HG02938 (cell line): ENCODE measurements around the gene S100A14.
"Not testable (repeated sequence)": the region's sequence is repeated elsewhere in the genome, so short reads cannot be mapped to it uniquely, and the experiment has no call there.

Experiments used
- ATAC-seq: cut with Tn5 transposase; IDR thresholded peaks from one replicate; pipeline ENCODE4 v1.9.1; 2021; ENCODE audit warnings: mild to moderate bottlenecking, moderate library complexity; ENCODE audit not compliant: unreplicated experiment

Gene S100A14

DNA sequence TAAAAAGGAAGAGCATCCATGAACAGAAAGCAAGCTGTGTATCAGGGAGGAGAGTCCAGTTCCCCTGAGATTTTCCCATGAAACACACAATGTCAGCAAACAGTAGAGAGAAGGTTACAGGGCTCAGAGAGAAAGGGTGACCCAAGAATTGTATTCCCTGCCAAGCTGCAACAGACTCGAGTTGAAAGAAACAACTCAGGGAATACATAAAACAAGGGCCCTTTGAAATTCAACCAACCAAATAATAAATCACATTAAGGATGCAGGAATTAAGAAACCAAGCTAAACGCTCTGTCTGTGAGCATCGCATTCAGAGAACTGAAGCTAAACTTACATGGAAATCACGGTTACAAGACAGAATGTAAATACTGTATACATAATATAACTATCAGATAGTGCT is 23.4 kb downstream of the S100A14 start:
- ATAC-seq: no peak

DNA sequence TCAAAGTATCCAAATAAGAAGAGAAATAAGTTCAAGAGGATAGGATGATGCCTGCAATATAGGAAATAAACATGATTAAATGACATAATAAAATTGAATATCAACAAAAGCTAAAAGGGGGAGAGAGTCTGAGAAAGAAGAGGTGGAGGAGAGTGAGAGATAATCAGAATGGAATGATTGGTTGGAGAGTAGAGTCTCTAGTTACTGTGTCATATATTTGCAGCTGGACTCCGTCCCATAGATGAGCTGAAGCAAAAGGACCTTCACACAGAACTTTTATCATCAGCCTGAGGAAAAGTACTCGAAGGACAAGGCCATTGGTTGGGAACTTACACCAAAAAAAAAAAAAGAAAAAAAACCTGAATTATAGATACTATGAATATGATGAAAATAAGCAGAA is 27.6 kb downstream of the S100A14 start:
- ATAC-seq: no peak

DNA sequence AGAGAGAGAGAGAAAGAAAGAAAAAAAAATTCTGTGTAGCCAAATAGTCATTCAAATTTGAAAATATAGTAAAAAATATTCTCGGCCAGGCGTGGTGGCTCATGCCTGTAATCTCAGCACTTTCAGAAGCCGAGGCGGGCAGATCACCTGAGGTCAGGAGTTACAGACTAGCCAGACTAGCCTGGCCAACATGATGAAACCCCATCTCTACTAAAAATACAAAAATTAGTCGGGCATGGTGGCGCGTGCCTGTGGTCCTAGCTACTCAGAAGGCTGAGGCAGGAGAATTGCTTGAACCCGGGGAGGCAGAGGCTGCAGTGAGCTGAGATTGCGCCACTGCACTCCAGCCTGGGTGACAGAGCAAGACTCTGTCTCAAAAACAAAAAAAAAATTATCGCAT is 28.1 kb downstream of the S100A14 start:
- ATAC-seq: not testable (repeated sequence)

DNA sequence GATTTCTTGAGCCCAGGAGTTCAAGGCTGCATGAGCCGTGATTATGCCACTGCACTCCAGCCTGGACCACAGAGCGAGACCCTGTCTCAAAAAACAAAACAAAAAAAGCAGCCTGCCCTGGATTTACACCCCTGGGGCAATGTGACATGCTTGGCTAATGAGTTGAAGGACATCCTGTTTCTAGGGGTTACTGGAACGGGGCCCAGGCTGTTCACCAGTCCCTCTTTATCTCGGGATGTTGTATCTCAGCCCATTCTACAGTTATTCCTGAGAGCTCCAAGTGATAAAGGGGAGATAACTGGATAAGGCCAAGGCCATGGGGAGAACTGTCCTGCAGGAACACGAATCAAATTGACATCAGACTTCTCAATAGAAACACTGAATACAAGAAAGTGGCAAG is 28.8 kb downstream of the S100A14 start:
- no peak for ATAC-seq

DNA sequence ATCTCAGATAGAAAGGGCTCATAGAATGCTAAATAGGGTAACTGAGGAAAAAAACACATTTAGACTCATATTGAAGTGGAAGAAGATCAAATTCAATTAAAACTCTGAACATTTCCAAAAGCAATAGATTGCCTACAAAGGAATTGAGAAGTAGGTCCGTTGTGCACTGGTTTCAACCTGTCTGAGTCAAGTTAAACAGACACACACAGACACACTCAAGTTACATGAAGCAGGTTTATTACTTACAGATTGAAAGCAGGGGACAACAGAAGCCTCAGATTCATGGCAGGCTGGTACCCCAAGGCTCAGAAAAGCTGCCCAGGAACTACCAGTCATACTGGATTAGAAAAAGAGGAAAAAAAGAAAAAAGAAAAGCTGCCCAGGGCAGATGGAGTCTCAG is 29.8 kb downstream of the S100A14 start:
- ATAC-seq: no peak

DNA sequence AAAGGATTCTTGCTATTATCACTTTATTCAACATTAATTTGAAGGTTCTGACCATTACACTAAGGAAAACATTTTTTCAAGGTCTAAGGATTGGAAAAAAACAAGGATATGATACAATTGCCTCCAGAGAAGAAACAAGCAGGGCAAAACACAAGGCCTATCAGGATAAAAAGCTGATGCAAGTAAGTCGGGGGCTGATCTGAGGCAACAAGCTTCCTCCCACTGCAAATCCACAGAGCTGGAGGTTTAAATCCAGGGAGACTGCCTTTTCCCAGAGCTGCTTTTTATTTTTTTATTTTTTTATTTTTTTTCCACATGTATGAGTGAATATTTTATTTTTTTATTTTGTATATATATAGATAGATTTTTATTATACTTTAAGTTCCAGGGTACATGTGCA is 31.1 kb downstream of the S100A14 start:
- ATAC-seq: no peak

DNA sequence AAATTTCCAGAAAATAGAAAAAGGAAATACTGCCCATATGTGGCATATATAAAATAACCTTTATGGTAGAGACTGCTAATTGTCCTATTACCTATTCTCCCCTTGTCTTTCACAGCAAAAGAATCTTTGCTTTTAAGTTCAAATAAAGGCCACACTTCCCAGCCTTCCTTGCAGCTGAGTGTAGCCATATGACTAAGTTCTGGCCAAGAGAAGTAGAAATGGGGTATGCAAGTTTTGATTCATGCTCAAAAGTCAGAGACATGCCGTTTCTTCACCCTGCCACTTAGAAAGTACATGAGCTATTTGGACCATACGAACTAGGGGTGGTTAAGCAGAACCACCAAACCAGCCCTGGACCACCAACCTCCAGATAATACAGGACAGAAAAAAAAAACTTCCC is 32.1 kb downstream of the S100A14 start:
- no peak for ATAC-seq

DNA sequence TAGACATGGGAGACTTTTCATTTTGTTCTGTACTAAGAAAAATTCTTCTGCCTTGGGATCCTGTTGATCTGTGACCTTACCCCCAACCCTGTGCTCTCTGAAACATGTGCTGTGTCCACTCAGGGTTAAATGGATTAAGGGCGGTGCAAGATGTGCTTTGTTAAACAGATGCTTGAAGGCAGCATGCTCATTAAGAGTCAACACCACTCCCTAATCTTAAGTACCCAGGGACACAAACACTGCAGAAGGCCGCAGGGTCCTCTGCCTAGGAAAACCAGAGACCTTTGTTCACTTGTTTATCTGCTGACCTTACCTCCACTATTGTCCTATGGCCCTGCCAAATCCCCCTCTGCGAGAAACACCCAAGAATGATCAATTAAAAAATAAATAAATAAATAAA is 32.6 kb downstream of the S100A14 start:
- not testable (repeated sequence) for ATAC-seq

DNA sequence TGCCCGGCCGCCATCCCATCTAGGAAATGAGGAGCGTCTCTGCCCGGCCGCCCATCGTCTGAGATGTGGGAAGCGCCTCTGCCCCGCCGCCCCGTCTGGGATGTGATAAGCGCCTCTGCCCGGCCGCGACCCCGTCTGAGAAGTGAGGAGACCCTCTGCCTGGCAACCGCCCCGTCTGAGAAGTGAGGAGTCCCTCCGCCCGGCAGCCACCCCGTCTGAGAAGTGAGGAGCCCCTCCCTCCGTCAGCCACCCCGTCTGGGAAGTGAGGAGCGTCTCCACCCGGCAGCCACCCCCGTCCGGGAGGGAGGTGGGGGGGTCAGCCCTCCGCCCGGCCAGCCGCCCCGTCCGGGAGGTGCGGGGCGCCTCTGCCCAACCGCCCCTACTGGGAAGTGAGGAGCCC is 33.3 kb downstream of the S100A14 start:
- not testable (repeated sequence) for ATAC-seq

DNA sequence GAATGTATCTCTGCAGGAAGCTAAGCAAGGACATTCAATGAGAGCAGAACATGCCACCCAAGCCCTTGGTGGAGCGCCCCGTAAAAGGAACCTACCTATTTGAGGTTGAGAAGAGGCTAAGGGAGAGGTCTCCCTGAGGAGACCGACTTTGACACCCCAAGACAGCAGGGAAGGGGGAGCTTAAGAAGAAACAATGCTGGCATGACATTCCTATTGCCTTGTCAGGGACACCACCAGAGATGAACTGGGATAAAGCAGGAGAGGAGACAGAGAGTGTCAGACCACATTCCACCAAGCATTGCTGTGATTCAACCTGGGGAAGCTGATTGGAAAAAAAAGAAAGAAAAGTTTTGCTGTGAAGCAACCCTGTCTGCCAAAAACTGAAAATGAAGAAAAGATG is 37.2 kb downstream of the S100A14 start:
- ATAC-seq: no peak

DNA sequence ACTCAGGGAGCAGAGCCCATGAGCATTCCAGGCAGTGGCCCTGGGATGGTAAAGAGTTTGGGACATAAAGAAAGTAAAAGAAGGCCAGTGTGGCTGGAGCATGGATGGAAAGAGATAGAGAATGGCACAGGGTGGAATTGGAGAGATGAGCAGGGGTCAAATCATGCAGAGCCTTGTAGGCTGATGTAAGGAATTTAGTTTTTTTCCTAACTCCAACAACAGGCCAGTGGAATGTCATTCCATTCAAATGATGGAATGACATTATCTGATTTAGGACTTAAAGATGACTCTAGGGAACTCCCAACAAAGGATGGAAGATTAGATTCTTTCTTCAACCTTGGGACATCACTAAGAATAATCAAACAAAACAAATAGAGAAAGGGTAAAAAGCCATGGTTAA is 37.6 kb downstream of the S100A14 start:
- no peak for ATAC-seq

DNA sequence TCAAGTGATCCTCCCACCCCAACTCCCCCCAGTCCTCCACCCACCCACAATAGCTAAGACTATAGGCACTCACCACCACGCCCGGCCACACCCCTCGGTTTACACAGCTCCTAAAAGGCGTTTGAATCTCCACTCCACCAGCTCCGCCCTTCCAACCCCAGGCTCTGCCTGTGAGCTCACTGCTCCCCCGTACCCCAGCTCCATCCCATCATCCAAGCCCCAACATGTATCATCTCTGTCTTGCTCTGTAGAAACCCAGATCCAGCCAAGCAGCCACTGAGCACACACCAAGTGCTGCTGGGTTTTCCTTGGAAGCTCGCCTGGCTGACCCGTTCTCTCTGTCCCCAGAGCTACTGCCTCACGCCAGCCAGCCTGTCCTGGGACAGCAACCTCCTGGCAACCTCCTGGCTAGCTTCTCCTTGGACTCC is 38.5 kb downstream of the S100A14 start:
- ATAC-seq: no peak

DNA sequence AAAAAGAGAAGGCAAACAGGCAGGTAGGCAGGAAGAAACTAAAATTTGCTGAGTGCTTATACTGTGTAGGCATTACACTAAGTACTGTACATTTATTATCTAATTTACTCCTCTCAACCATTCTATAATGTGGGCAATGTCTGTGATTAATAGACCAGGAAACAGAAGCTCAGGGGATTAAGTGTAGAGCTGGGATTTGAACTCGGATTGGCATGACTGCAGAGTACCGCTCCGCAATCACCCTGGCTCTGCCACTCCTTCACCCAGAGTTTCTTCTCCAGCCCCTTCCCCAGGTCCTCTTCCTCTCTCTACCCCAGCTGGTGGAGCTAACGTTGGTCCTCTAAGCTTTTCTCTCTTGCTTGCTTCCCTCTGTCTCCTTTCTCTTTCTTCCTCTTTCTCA is 39.0 kb downstream of the S100A14 start:
- no peak for ATAC-seq

DNA sequence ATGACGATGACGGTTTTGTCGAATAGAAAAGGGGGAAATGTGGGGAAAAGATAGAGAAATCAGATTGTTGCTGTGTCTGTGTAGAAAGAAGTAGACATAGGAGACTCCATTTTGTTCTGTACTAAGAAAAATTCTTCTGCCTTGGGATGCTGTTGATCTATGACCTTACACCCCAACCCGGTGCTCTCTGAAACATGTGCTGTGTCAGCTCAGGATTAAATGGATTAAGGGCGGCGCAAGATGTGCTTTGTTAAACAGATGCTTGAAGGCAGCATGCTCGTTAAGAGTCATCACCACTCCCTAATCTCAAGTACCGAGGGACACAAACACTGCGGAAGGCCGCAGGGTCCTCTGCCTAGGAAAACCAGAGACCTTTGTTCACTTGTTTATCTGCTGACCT is 40.6 kb downstream of the S100A14 start:
- not testable (repeated sequence) for ATAC-seq

DNA sequence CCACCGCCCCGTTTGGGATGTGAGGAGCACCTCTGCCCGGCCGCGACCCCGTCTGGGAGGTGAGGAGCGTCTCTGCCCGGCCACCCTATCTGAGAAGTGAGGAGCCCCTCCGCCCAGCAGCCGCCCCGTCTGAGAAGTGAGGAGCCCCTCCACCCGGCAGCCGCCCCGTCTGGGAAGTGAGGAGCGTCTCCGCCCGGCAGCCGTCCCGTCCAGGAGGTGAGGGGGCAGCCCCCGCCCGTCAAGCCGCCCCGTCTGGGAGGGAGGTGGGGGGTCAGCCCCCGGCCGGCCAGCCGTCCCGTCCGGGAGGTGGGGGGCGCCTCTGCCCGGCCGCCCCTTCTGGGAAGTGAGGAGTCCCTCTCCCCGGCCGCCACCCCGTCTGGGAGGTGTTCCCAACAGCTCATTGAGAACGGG is 41.0 kb downstream of the S100A14 start:
- not testable (repeated sequence) for ATAC-seq

DNA sequence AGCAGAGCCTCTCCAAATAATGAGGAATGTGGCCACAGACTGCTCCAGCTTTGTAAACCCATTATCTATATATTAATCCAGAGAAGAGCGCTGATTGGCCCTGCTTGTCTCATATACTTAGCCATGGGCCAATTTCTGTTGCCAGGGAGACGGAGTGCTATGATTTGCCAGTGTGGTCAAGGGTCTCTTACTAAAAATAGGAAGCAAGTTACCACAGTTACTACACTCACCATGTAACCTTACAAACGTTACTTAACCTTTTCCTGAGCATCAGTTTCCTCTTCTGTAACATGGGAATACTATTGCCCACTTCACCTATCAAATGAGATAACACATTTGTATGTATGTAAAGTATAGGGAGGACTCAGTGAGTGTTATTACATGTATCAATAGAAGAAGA is 42.8 kb downstream of the S100A14 start:
- ATAC-seq: no peak

DNA sequence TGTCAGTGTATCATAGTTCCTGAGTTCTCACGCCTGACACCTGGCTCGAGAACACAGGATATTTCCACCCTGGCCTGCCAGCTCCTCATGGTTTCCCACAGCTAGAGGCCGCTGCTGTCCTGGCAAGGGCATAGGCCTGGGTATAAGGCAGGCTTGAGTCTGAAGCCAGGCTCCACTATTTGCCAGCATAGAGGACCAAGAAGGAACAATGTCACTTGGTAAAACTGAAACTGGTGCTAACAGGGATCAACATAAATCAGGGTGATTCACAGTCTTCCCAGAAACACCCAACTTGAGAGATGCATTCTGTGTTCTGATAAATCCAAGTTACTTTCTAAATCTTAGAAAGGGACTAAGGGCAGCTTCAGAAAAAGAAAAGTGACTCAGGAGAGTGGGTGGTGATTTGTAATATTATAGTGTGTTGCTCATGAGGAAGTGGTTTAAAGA is 43.5 kb downstream of the S100A14 start:
- no peak for ATAC-seq

DNA sequence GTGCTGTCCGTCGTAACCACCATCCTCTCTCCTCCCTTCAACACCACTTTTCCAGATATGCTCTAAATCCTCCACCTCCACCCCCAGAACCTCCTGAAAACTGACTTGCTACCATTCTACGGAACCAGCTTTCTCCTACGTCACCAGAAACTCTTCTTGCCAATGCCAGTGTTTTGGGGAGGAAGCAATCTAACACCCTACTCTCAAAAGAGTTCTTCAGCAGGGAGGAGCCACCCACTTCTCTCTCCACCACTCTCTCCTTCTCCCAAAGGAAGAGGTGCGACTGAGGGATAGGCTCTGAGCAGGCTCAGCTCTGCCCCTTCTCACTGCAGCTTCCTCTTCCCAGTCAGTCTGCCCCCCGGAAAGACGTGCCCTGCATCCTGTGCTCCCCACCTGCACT is 44.4 kb downstream of the S100A14 start:
- no peak for ATAC-seq

DNA sequence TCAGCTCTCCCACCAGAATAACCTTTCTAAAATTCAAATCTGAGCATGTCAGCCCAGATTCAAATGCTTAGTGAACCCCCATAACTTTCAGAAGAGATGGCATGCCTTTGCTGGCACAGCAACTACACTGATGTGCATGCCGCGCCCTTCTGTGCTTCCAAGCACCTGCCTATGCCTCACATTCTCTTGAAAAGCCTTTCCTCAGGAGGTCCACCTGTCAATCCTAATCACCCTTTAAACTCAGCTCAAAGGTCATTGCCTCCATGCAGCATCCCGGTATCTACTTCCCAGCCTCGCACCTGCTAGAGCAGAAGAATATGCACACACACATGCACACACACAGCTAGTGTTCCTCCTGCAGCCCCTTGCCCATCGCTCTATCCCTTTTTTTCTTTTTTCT is 45.3 kb downstream of the S100A14 start:
- no peak for ATAC-seq

DNA sequence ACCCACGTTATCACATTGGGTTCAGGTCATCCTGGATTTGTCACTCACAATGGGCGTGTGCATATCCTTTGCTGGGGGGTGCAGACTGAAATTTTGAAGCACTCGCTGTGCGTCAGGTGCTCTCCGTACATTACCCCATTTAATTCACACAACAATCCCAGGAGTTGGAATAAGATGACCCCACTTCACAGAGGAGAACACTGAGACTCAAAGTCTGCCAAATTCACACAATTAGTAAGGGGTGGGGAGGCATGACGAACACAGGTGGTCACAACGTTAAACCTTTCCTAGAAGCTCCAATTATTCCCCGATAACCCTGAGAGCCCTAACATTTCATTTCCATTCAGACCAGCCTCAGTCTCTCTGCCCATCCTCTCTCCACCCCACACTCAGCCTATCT is 46.7 kb downstream of the S100A14 start:
- ATAC-seq: no peak

DNA sequence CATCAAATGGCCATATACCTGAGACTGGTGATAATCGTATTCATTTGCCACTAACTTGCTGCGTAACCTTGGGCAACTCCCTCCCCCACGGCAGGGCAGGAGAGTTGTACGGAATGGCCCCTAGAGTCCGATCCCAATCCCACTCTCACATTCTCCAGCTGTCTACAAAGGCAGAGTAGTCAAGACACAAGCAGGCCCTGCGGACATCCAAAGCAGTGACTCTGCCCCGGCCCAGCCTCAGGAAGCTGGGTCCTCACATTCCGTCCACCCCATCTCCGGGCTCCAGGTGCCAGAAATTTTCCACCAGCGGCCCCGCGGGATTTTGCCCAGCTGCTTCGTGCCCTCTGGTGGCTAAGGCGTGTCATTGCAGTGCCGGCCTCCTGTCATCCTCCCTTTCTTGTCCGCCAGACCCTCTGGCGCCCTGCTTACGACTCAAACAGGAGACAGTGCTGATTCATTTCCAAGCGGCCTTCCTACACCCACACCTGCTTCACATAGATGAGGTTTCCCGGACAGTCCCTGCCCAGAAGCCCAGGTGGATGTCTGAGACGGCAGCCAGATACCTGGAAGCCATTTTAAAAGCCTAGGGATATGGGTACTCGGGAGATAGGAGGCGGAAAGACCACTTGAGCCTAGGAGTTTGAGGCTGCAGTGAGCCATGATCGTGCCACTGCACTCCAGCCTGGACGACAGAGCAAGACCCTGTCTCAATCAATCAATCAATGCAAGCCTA is 47.6 kb downstream of the S100A14 start:
- ATAC-seq: no peak

DNA sequence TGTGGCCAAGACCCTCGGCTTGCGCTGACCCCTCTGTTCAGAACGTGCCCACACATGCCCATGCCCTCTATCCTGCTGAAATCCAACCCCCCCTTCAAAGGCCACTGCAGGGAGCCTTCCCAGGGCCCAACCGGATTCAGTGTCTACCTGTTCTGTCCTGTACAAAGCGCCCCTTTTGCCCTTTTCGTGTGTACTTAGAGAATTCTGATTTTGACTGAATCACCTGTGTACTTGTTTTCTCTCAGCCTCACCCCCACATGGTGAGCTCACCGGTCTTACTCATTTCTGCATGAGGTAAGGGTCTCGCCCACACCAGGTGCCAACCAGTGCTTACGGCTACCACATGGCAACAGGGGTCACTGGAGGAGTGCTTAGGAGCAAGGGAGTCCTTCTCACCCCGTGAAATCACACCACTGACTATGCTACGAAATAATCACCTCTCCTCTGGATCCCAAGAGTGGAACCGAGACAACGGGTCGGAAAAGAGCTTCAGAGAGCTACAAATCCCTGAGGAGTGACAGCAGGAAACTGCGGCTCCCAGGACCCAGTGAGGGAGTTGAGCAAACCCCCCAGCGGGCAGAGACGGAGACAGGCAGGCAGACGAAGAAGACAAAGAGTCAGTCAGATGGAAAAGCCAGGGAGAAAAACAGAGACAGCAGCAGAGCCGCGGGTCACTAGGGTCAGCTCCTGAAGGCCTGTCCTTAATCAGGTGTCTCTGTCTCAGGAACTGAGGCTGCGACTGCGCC is 48.3 kb downstream of the S100A14 start:
- no peak for ATAC-seq
